ENCODE measurements around the gene SMG6.

DNA sequence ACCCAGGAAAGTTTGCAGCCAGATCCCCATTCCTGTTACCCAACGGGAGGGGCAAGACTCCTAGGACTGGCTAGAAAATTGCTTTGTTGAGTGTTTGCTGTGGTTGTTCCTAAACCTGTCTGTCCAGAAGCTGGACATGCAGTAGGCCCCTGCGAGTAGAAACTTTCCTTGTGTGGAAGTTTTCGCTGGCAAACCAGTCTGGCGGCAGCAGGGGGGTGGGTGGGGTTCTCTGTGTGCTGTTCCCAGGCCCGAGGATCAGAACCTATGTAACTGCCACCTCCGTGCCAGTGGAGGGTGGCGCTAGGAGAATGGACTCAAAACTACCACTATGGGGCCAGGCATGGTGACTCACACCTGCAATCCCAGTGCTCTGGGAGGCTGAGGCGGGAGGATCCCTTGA is 42.9 kb upstream of the SMG6 start:
- TF ChIP-seq, protein P1, sequence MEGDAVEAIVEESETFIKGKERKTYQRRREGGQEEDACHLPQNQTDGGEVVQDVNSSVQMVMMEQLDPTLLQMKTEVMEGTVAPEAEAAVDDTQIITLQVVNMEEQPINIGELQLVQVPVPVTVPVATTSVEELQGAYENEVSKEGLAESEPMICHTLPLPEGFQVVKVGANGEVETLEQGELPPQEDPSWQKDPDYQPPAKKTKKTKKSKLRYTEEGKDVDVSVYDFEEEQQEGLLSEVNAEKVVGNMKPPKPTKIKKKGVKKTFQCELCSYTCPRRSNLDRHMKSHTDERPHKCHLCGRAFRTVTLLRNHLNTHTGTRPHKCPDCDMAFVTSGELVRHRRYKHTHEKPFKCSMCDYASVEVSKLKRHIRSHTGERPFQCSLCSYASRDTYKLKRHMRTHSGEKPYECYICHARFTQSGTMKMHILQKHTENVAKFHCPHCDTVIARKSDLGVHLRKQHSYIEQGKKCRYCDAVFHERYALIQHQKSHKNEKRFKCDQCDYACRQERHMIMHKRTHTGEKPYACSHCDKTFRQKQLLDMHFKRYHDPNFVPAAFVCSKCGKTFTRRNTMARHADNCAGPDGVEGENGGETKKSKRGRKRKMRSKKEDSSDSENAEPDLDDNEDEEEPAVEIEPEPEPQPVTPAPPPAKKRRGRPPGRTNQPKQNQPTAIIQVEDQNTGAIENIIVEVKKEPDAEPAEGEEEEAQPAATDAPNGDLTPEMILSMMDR (IDR thresholded peaks at IDR 0.05): no peak
- no peak for TF ChIP-seq POLR2A (IDR thresholded peaks at IDR 0.05)

Measured in esophagus squamous epithelium (tissue), 4 donors.